KMS-11 (cell line): ENCODE measurements around the gene DENND5B.

Experiments used
- H2AFZ ChIP-seq: fragments of 200-600 bp; sonication (generic); 2 replicates; pipeline ENCODE4 v1.6.1; 2016; ENCODE audit warnings: antibody characterized with exemption, mixed run types, low read depth
- H3K27ac ChIP-seq: fragments of 200-600 bp; sonication (generic); 2 replicates; pipeline ENCODE4 v1.6.1; 2016; ENCODE audit warnings: mild to moderate bottlenecking, mixed run types
- H3K27me3 ChIP-seq: fragments of 200-600 bp; sonication (generic); 2 replicates; pipeline ENCODE4 v1.6.1; 2017; ENCODE audit warnings: mild to moderate bottlenecking, low read depth, mixed run types, moderate library complexity; ENCODE audit not compliant: insufficient read depth
- H3K36me3 ChIP-seq: fragments of 200-600 bp; sonication (generic); 2 replicates; pipeline ENCODE4 v1.6.1; 2017; ENCODE audit warnings: mild to moderate bottlenecking, mixed run types; ENCODE audit not compliant: insufficient read depth
- H3K4me1 ChIP-seq: fragments of 200-600 bp; sonication (generic); 2 replicates; pipeline ENCODE4 v1.6.1; 2016; ENCODE audit warnings: mild to moderate bottlenecking, low read depth, mixed run types; ENCODE audit not compliant: poor library complexity, severe bottlenecking
- H3K4me2 ChIP-seq: fragments of 200-600 bp; sonication (generic); 2 replicates; pipeline ENCODE4 v1.7.0; 2016; ENCODE audit warnings: mild to moderate bottlenecking, mixed run types
- H3K4me3 ChIP-seq: fragments of 200-600 bp; sonication (generic); IDR thresholded peaks from 2 replicates; pipeline ENCODE4 v1.6.1; 2017; ENCODE audit warnings: low read depth, low read length, mixed read lengths; ENCODE audit not compliant: insufficient read depth
- H3K79me2 ChIP-seq: fragments of 200-600 bp; sonication (generic); 2 replicates; pipeline ENCODE4 v1.6.1; 2016; ENCODE audit warnings: low read depth, mixed run types; ENCODE audit not compliant: insufficient read depth
- H3K9ac ChIP-seq: fragments of 200-600 bp; sonication (generic); 2 replicates; pipeline ENCODE4 v1.6.1; 2016; ENCODE audit warnings: mild to moderate bottlenecking, mixed run types
- H4K20me1 ChIP-seq: fragments of 200-600 bp; sonication (generic); 2 replicates; pipeline ENCODE4 v1.6.1; 2016; ENCODE audit warnings: mild to moderate bottlenecking, mixed run types; ENCODE audit not compliant: insufficient read depth
- TF ChIP-seq, protein P1 (sequence below): fragments of 200-600 bp; sonication (generic); conservative IDR thresholded peaks from 2 replicates; pipeline ENCODE4 v1.6.1; 2017; ENCODE audit warnings: low read depth, mild to moderate bottlenecking, antibody characterized with exemption, low read length, moderate library complexity, mixed read lengths

Gene DENND5B

DNA sequence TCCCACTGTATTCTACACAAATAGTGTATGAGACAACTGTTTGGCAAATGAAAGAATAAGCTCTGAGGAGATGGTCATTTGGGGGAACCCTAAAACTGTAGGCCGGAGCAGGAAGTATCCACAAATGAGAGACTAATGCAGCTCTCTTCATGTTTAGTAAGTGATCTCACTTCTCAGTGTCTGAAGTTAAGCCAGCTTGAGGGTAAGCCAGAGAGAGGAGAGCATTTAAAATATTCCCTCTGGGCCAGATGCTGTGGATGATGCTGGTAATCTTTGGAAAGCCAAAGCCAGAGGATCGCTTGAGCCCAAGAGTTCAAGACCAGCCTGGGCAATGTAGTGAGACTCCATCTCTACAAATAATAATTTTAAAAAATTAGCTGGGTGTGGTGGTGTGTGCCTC is 134.4 kb downstream of the DENND5B start:
- H3K4me2 ChIP-seq: no peak overlapping the region
- H3K9ac ChIP-seq: no peak overlapping the region
- H3K27me3 ChIP-seq: no peaks in the 10 kb centered on the region
- H3K79me2 ChIP-seq: no peaks in the 10 kb centered on the region
- H3K27ac ChIP-seq: no peak overlapping the region
- H2AFZ ChIP-seq: no peak overlapping the region
- no peaks in the 10 kb centered on the region for H3K36me3 ChIP-seq
- TF ChIP-seq, protein P1, sequence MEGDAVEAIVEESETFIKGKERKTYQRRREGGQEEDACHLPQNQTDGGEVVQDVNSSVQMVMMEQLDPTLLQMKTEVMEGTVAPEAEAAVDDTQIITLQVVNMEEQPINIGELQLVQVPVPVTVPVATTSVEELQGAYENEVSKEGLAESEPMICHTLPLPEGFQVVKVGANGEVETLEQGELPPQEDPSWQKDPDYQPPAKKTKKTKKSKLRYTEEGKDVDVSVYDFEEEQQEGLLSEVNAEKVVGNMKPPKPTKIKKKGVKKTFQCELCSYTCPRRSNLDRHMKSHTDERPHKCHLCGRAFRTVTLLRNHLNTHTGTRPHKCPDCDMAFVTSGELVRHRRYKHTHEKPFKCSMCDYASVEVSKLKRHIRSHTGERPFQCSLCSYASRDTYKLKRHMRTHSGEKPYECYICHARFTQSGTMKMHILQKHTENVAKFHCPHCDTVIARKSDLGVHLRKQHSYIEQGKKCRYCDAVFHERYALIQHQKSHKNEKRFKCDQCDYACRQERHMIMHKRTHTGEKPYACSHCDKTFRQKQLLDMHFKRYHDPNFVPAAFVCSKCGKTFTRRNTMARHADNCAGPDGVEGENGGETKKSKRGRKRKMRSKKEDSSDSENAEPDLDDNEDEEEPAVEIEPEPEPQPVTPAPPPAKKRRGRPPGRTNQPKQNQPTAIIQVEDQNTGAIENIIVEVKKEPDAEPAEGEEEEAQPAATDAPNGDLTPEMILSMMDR: no peak
- no peaks in the 10 kb centered on the region for H3K4me1 ChIP-seq
- no peaks in the 10 kb centered on the region for H4K20me1 ChIP-seq
- H3K4me3 ChIP-seq: no peak overlapping the region

GRCh38 chr12:31444736-31445135 is 146.2 kb downstream of the DENND5B start:
- no peak overlapping the region for H3K4me3 ChIP-seq
- TF ChIP-seq, protein P1: no peak
- no peak overlapping the region for H3K9ac ChIP-seq
- H4K20me1 ChIP-seq: no peaks in the 10 kb centered on the region
- H3K36me3 ChIP-seq: no peaks in the 10 kb centered on the region
- no peak overlapping the region for H2AFZ ChIP-seq
- H3K4me2 ChIP-seq: no peak overlapping the region
- no peaks in the 10 kb centered on the region for H3K27me3 ChIP-seq
- no peaks in the 10 kb centered on the region for H3K4me1 ChIP-seq
- no peaks in the 10 kb centered on the region for H3K79me2 ChIP-seq
- no peak overlapping the region for H3K27ac ChIP-seq

- Histone ChIP-seq H4K20me1 (no peaks in the 10 kb centered on the region), H3K79me2 (no peaks in the 10 kb centered on the region), H3K4me2 (no peak overlapping the region), H3K27me3 (no peaks in the 10 kb centered on the region), H3K9ac (no peak overlapping the region), H2AFZ (no peak overlapping the region), H3K4me1 (no peaks in the 10 kb centered on the region), H3K36me3 (no peaks in the 10 kb centered on the region), H3K4me3 (no peak overlapping the region), H3K27ac (no peak overlapping the region)
- TF ChIP-seq, protein P1: no peak
Measured at GRCh38 chr12:31440586-31440985, 150.3 kb downstream of the DENND5B start.

DNA sequence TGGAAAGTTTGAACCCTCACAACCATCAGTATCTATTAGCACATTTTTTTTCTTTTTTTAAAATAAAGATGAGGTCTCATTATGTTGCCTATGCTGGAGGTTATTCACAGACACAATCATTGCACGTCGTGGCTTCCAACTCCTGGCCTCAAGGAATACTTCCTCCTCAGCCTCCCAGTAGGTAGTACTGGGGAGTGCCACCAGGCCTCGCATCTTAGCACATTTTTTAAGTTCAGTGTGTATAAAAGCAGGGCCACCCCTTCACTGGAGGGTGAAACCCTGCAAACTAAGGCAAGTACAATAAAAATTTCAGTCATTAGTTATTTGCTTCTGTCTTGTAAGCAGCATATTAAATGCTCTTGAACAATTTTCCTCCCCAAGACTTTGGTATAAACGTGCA is 150.8 kb downstream of the DENND5B start:
- TF ChIP-seq, protein P1: no peak

GRCh38 chr12:31431721-31432240 is 159.2 kb downstream of the DENND5B start:
- no peaks in the 10 kb centered on the region for H3K36me3 ChIP-seq
- H3K27ac ChIP-seq: no peak overlapping the region
- no peaks in the 10 kb centered on the region for H3K4me1 ChIP-seq
- H4K20me1 ChIP-seq: no peaks in the 10 kb centered on the region
- no peak overlapping the region for H3K9ac ChIP-seq
- H3K4me3 ChIP-seq: no peak overlapping the region
- no peak overlapping the region for H2AFZ ChIP-seq
- H3K27me3 ChIP-seq: no peaks in the 10 kb centered on the region
- TF ChIP-seq, protein P1: no peak
- H3K79me2 ChIP-seq: no peaks in the 10 kb centered on the region
- H3K4me2 ChIP-seq: no peak overlapping the region

More for the DNA sequence above, 150.8 kb downstream of the DENND5B start:
- Histone ChIP-seq H3K27ac (no peak overlapping the region), H3K79me2 (no peaks in the 10 kb centered on the region), H2AFZ (no peak overlapping the region), H3K4me3 (no peak overlapping the region), H3K27me3 (no peaks in the 10 kb centered on the region), H4K20me1 (no peaks in the 10 kb centered on the region), H3K4me1 (no peaks in the 10 kb centered on the region), H3K36me3 (no peaks in the 10 kb centered on the region), H3K4me2 (no peak overlapping the region), H3K9ac (no peak overlapping the region)
